ENCODE measurements around the gene MECP2. TPM values are rescaled to one million over a fixed set of nuclear protein-coding genes. Genes with fewer than 3 reads are reported as not detected.

The MECP2 gene
- total RNA-seq, 1 donor from 2014 or later: 21.1 TPM

GRCh38 chrX:154113729-154114128, 16.2 kb upstream of the MECP2 start:
- DNase-seq (ENCODE audit: low read depth) (no peak), FAIRE-seq (no peak)
- no peaks in the 10 kb centered on the region for H3K36me3 ChIP-seq (ENCODE audit: control insufficient read depth, insufficient read depth, low read length)
- no peak for TF ChIP-seq CTCF (IDR thresholded peaks at IDR 0.05; ENCODE audit: insufficient read depth, low read length, severe bottlenecking)
- no peaks in the 10 kb centered on the region for H3K27me3 ChIP-seq (ENCODE audit: control insufficient read depth, insufficient read depth, low read length)
- H3K4me3 ChIP-seq (ENCODE audit: low read depth, low read length): no peak overlapping the region

GRCh38 chrX:154098551-154098950, 1.0 kb upstream of the MECP2 start:
- H3K36me3 ChIP-seq (ENCODE audit: control insufficient read depth, insufficient read depth, low read length): no peaks in the 10 kb centered on the region
- no peak for DNase-seq (ENCODE audit: low read depth)
- H3K27me3 ChIP-seq (ENCODE audit: control insufficient read depth, insufficient read depth, low read length): no peaks in the 10 kb centered on the region
- no peak for TF ChIP-seq CTCF (IDR thresholded peaks at IDR 0.05; ENCODE audit: insufficient read depth, low read length, severe bottlenecking)
- no peak overlapping the region for H3K4me3 ChIP-seq (ENCODE audit: low read depth, low read length)
- FAIRE-seq: no peak

- no peaks in the 10 kb centered on the region for H3K27me3 ChIP-seq (ENCODE audit: control insufficient read depth, insufficient read depth, low read length)
- FAIRE-seq (no peak), DNase-seq (ENCODE audit: low read depth) (no peak)
- no peaks in the 10 kb centered on the region for H3K36me3 ChIP-seq (ENCODE audit: control insufficient read depth, insufficient read depth, low read length)
- peak overlapping the region; percentile 53 for H3K4me3 ChIP-seq (ENCODE audit: low read depth, low read length)
- no peak for TF ChIP-seq CTCF (IDR thresholded peaks at IDR 0.05; ENCODE audit: insufficient read depth, low read length, severe bottlenecking)
Measured at GRCh38 chrX:154097003-154097588, 421 bp downstream of the MECP2 start.

- no peaks in the 10 kb centered on the region for H3K27me3 ChIP-seq (ENCODE audit: control insufficient read depth, insufficient read depth, low read length)
- FAIRE-seq (no peak), DNase-seq (ENCODE audit: low read depth) (no peak)
- no peak for TF ChIP-seq CTCF (IDR thresholded peaks at IDR 0.05; ENCODE audit: insufficient read depth, low read length, severe bottlenecking)
- no peaks in the 10 kb centered on the region for H3K36me3 ChIP-seq (ENCODE audit: control insufficient read depth, insufficient read depth, low read length)
- peak overlapping the region; percentile 53 for H3K4me3 ChIP-seq (ENCODE audit: low read depth, low read length)
Measured at GRCh38 chrX:154096140-154097002, 1.1 kb downstream of the MECP2 start.

- H3K36me3 ChIP-seq (ENCODE audit: control insufficient read depth, insufficient read depth, low read length): no peaks in the 10 kb centered on the region
- no peaks in the 10 kb centered on the region for H3K27me3 ChIP-seq (ENCODE audit: control insufficient read depth, insufficient read depth, low read length)
- no peak for TF ChIP-seq CTCF (IDR thresholded peaks at IDR 0.05; ENCODE audit: insufficient read depth, low read length, severe bottlenecking)
- DNase-seq (ENCODE audit: low read depth) (no peak), FAIRE-seq (peak; percentile 18)
- no peak overlapping the region for H3K4me3 ChIP-seq (ENCODE audit: low read depth, low read length)
Measured at GRCh38 chrX:154094833-154095232, 2.7 kb downstream of the MECP2 start.
